Inflammatory macrophage treated with lipopolysaccharide for 4 hours (primary cell): ENCODE measurements around the gene RILPL1.
"Not testable (repeated sequence)": the region's sequence is repeated elsewhere in the genome, so short reads cannot be mapped to it uniquely, and the experiment has no call there.

ENCODE experiments used
- DNase-seq: peaks from one replicate; pipeline ENCODE4 v3.0.0-alpha.2; 2020

Gene RILPL1

GRCh38 chr12:123528858-123529257, 4.7 kb downstream of the RILPL1 start:
- no peak for DNase-seq

DNA sequence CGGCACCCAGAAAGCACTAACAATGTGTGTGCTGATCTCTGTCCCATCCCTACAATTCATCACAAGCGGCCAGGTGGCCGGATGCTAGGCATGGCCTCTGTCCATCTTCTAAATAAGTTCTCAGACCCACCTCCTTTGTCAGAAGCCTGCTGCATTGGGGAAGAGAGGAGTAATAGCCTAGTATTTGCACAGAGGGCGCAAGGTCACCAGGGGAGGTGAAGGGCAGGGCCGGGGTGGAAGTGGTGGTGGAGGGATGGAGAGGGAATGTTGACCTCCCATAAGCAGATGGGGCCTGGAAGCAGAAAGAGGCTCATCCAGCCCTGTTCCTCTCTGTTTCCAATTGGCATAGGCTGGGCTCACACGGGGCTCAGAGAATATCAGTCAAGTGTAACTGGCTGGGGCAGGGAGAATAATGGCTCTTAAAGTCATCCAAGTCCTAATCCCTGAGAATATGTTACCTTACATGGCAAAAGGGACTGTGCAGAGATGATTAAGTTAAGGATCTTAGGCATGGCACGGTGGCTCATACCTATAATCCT, 6.9 kb downstream of the RILPL1 start:
- no peak for DNase-seq

DNA sequence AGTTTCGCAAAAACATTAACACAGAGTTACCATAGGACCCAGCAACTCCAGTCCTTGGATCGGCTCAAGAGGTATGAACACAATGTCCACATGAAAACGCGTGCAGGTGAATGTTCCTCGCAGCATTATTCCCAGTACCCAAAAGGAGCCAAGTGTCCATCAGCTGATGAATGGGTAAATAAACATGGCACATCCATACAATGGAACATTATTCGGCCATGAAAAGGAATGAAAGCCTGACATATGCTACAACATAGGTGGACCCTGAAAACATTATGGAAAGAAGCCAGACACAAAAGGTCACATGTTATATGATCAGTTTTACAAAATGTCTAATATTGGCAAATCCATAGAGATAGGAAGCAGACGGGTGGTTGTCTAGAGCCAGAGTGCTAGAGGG, 9.1 kb downstream of the RILPL1 start:
- DNase-seq = no peak

- no peak for DNase-seq
Measured at GRCh38 chr12:123523518-123523917, 10.0 kb downstream of the RILPL1 start.

GRCh38 chr12:123522164-123522563, 11.4 kb downstream of the RILPL1 start:
- no peak for DNase-seq

DNA sequence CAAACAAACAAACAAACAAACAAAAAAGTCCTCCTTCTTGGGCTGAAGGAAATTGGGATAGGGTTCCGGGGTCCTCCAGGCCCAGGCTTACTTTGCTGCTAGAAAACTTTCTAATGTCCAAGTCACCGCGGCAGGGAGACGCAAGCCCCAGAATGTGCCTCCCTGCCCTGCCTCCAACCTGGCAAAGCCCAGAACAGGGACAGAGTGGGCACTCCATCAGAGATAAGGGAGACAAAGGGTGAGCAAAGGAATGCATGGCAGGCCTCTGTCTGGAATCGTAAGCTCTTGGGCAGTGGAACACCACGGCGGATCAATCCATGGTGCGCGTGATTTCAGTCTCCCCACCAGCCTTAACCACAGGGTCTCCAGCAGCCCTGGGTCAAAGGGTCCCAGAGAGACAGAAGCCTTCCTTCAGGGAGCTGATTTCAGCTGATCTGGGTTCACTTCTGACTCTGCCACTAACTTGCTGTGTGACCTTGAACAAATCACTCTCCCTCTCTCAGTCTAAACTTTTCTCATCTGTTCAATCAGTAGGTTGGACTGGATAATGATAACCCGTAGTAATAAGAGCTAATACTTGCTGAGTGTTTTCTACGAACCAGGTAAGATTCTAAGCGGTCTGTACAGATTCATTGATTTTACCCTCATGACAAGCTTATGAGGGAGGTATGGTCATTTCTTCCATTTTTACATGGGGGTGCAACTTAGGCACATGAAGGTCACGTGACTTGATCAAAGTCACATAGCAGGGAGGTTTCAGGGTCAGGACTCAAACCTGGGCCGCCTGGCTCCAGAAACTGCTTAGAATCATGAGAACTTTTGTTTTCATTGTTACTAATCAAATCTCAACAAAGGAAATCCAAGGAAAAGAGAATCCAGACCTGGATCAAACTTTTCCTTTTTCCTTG, 12.7 kb downstream of the RILPL1 start:
- no peak for DNase-seq

DNA sequence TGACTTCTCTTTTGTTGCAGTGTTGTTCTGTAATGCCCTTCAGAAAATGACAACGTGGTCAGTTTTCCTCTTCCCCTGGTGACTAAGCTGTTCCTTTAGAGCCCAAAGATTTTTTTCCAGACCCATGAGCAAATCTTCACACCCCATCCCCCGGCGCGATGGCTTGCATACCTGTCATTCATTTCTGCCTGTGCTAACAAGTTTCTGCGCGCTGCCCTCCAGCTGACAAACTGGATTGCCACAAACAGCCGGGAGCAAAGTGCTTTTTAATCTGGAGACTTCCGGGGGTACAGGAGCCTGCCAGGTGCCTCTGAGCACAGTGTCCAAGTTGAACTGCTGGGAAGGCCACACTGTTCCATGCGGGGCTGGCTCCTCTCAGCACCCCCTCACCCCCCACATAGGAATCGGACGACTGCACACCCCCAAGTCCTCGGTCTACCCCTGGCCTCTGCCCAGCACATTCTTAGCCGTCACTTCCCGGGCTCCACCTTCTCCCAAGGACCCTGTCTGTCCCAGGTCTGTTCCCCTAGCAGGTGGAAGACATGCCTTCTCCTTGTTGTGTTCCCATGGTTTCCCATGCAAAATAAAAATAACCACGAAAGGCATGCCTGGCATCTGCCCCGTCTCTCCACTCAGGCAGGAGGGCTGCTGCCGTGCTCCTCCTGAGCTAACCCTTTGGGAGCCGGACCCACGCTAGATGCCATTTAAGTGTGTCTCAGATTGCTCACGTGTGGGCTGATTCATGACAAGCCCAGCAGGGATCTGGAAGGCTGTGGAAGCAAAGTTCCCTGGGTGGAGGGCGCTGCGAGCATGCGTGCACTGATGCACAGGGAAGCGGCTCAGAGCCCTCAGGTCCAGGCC, 14.1 kb downstream of the RILPL1 start:
- DNase-seq = peak; percentile 26

GRCh38 chr12:123516216-123516780, 17.2 kb downstream of the RILPL1 start:
- DNase-seq = no peak

GRCh38 chr12:123514582-123515221, 18.8 kb downstream of the RILPL1 start:
- DNase-seq = not testable (repeated sequence)

DNA sequence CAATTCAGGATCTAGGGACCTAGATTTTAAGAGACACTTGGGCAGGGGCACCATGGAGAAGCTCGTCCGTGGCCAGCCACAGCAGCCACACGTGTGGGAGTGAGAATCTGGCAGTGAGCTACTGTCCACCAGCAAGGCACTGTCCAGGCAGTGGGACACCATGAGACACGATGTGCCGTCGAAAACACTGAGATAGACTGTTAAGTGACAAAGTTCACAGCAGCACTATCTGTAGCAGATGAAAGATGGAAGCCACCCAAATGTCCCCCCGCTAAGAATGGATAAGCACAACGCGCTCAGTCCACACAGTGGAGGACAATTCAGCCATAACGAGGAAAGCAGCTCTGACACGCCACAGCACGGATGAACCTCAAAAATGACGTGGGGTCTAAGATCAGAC, 19.7 kb downstream of the RILPL1 start:
- DNase-seq = no peak

- DNase-seq = no peak
Measured at GRCh38 chr12:123512838-123513665, 20.5 kb downstream of the RILPL1 start.

- no peak for DNase-seq
Measured at GRCh38 chr12:123506843-123507236, 26.7 kb downstream of the RILPL1 start.

DNA sequence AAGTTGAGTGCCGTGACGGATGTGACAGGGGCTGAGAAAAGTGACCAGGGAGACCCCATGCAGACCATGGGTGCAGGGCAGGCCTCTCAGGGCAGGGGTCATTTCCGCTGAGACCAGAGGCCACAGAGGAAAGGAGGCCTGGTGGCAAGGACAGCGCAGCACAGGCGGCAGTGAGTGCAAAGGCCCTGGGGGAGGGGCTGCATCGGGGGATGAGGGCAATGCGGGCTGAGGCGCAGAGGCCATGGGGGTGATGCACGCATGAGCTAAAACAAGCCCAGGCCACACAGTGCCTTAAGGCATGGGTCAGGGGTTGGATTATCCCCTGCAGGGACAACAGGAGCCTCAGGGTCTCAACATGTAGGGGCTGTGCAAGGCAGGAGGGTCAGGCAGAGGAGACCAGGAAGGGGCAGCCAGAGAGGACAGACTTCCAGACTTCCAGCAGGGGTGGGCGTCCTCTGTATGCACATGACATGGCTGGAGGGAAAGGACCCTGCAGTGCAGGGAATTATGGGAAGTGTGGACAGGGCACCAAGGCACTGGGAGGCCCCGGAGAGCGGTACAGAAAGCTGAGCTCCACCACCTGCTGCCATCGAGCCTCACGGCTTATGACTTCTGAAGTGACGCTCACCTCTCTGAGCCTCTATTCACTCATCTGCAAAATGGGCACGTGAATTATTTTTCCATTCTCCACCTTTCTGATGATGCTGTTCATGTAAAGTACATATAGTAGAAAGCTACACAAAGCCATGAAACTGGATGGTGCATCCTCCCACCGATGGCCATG, 27.3 kb downstream of the RILPL1 start:
- DNase-seq = no peak

GRCh38 chr12:123502163-123502704, 31.3 kb downstream of the RILPL1 start:
- no peak for DNase-seq

GRCh38 chr12:123499332-123499731, 34.2 kb downstream of the RILPL1 start:
- DNase-seq = no peak

DNA sequence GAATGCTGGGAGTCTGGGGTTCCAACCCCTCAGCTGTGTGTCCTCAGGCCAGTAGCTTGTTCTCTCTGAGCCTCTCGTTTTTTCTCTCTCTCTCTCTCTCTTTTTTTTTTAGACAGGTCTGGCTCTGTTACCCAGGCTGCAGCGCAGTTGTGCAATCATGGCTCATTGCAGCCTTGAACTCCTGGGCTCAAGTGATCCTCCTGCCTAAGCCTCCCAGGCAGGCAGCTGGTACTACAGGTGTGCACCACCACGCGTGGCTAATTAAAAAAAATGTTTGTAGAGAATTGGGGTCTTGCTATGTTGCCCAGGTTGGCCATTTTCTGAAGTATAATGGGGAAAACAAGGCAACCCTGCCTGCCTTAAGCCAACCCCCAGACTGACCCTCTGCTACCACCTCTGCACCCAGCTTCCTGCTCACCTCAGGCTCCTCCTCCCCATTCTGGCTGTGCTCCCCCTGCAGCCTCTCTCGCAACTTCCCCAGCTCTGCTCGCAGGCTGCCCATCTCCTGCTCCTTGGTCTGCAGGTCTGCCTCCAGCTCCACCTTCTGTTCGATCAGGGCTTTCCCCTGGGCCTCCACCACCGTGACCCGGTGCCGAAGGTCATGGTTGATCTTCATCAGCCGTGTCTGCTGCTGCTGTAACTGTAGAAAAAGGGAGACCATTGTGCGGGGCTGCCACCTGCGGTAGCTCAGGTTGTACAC, 35.2 kb downstream of the RILPL1 start:
- no peak for DNase-seq

- DNase-seq = no peak
Measured at GRCh38 chr12:123497065-123497464, 36.5 kb downstream of the RILPL1 start.

DNA sequence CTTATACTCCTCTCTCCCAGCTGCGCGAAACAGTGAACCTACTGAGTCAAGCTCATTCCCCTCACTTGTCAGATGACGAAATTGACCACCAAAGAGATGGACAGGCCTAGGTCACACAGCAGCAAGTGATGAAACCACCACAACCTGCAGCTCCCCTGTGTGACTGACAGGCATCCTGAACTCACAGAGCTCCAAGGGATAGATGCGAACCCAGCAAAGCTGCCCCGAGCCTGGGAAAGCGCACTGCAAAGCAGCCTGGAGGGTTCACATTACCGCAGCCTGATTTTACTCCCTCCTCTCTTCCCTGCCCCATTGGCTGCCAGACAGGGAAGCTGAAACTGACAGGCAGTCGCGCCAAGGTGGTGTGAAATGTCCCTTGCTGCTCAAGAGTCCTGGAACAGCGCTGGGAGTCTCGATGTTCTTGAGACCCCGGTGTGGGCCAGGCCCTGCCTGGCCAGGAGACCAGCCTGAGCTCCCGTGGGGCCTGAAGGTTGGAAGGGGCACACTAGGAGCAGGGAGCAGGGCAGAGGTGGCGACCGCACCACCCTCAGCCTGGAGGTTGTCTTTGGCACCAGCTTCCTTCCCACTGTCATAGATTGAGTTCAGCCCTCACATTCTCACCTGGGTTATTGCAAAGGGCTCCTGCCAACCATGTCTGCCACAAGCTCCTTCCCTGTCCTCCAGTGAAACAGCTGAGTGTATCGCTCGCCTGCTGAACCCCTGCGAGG, 39.2 kb downstream of the RILPL1 start:
- no peak for DNase-seq

DNA sequence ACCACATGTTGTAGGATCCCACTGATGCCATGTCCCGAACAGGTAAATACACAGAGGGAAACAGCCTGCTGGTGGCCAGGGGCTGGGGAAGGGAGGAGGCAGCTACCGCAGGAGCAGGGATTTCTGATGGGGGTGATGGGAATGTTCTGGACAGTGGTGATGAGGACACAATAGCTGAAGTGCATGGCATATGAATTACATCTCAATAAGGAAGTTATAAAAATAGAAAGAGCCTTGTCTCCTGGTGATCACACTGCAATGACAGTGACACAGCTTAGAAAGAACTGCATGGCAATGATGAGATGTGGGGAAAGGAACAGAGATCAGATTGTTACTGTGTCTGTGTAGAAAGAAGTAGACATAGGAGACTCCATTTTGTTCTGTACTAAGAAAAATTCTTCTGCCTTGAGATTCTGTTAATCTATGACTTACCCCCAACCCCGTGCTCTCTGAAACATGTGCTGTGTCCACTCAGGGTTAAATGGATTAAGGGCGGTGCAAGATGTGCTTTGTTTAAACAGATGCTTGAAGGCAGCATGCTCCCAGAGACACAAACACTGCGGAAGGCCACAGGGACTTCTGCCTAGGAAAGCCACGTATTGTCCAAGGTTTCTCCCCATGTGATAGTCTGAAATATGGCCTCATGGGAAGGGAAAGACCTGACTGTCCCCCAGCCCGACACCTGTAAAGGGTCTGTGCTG, 41.0 kb downstream of the RILPL1 start:
- peak; percentile 59 for DNase-seq
